Activated T-helper 17 cell treated with anti-CD3 and anti-CD28 coated beads, Interleukin-2, amount 50 U/mL, for 72 hours (primary cell): Measurements from ENCODE around the gene PRCP. TPM values are rescaled to one million over a fixed set of nuclear protein-coding genes. Genes with fewer than 3 reads are reported as not detected.

Experiments used
- ATAC-seq: fragments of 150-1000 bp; cut with Tn5 transposase; replicated peaks from 2 replicates; pipeline ENCODE4 v1.10.0; 2021; ENCODE audit warnings: mild to moderate bottlenecking, moderate library complexity
- H3K27ac Mint-ChIP-seq: one replicate; pipeline ENCODE4 v1.8.0; 2022; ENCODE audit warnings: mixed read lengths
- H3K27me3 Mint-ChIP-seq: one replicate; pipeline ENCODE4 v1.8.0; 2022; ENCODE audit warnings: mixed read lengths
- H3K36me3 Mint-ChIP-seq: one replicate; pipeline ENCODE4 v1.8.0; 2022; ENCODE audit warnings: low read depth, mild to moderate bottlenecking, mixed read lengths
- H3K4me1 Mint-ChIP-seq: one replicate; pipeline ENCODE4 v1.8.0; 2022; ENCODE audit warnings: mixed read lengths
- H3K4me3 Mint-ChIP-seq: one replicate; pipeline ENCODE4 v1.8.0; 2022; ENCODE audit warnings: mild to moderate bottlenecking, mixed read lengths
- H3K9me3 Mint-ChIP-seq: one replicate; pipeline ENCODE4 v1.8.0; 2022; ENCODE audit warnings: mixed read lengths
- total RNA-seq, 2 donors: library from RNA; stranded (reverse); gene quantifications; one replicate each; pipeline ENCODE4 v1.2.3, GENCODE V29; 2022

Gene PRCP
- total RNA-seq, 2 donors from 2014 or later: 20.9 to 26.9 TPM

DNA sequence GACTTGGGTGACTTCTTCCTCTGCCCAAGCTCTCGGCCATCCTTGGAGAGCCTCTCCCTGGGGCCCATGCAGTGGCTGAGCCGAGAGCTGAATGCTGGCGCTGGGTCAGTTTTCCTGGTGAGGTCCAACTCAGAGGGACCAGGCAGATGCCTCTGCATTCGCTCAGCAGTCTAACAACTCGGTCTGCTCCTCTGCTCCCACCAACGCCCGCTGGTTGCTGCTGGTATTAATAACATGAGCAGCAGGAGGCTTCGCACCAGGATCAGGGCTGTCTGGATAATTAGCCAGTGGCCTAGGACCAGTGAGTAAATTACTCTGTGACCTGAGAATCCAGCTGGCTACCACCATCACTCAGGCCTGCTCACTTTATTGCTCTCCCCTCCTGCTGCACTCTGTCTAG is 88.9 kb downstream of the PRCP start:
- Mint-ChIP-seq H3K27ac (no peak overlapping the region), H3K4me3 (no peak overlapping the region), H3K9me3 (no peaks in the 10 kb centered on the region), H3K4me1 (no peaks in the 10 kb centered on the region), H3K36me3 (no peaks in the 10 kb centered on the region), H3K27me3 (peaks cover 39% of the 10 kb centered on the region)
- ATAC-seq: no peak

DNA sequence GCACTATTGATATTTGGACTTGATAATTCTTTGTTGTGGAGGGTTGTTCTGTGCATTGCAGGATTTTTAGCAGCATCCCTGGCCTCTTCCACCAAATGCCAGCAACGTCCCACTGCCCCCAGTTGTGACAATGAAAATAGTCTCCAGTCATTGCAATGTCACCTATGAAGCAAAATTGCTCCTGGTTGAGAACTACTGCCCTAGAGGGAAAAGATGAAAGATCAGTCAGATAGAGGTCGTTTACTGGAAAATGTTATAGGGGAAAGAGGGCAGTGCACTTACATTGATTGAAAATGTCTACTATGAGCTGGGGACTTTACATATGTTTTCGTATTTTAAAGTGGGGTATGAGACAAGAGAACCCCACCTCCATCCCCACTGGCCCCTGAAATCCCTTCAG is 89.5 kb downstream of the PRCP start:
- H3K9me3 Mint-ChIP-seq: no peaks in the 10 kb centered on the region
- H3K27me3 Mint-ChIP-seq: peaks cover 45% of the 10 kb centered on the region
- H3K4me1 Mint-ChIP-seq: no peaks in the 10 kb centered on the region
- no peaks in the 10 kb centered on the region for H3K36me3 Mint-ChIP-seq
- ATAC-seq: no peak
- H3K27ac Mint-ChIP-seq: no peak overlapping the region
- H3K4me3 Mint-ChIP-seq: no peak overlapping the region

DNA sequence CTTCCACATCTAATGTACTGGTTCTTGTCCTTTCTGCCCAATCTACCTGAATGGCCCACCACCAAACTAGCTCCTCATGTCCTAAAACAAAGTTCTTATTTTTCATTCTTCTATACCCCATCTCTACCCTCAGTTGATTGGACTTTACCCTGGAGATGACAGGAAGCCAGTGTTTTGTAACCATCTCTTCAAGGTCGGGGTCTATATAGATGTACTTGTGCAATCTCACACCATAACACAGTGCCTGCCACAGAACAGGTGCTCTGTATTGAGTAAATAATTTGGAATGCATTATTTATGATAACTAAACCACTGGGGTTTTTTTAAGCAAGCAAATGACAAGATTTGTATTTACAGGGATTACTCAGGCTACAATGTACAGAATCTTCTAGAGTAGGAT is 89.9 kb downstream of the PRCP start:
- Mint-ChIP-seq H3K27me3 (peaks cover 44% of the 10 kb centered on the region), H3K27ac (no peak overlapping the region), H3K4me3 (no peak overlapping the region), H3K36me3 (no peaks in the 10 kb centered on the region), H3K9me3 (no peaks in the 10 kb centered on the region), H3K4me1 (no peaks in the 10 kb centered on the region)
- no peak for ATAC-seq

DNA sequence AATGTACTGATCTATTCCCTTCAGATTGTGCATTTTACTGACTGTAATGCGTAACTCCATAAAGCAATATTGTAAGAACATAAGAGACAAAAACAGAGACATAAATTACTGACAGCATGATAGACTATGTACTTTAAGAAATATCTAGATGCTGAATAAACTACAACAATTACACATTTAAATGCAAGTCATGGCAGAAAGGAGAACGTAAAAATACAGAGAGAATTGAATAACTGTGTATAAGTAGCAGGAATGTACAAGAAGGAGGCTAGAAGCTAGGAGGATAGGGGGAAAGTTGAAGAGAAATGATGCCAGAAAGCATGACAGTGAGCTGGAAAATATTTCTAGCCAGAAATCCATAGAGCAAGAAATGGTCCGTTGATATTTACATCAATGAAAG is 92.6 kb downstream of the PRCP start:
- H3K9me3 Mint-ChIP-seq: no peaks in the 10 kb centered on the region
- peaks cover 39% of the 10 kb centered on the region for H3K27me3 Mint-ChIP-seq
- no peaks in the 10 kb centered on the region for H3K36me3 Mint-ChIP-seq
- H3K4me3 Mint-ChIP-seq: no peak overlapping the region
- no peak for ATAC-seq
- no peaks in the 10 kb centered on the region for H3K4me1 Mint-ChIP-seq
- no peak overlapping the region for H3K27ac Mint-ChIP-seq

DNA sequence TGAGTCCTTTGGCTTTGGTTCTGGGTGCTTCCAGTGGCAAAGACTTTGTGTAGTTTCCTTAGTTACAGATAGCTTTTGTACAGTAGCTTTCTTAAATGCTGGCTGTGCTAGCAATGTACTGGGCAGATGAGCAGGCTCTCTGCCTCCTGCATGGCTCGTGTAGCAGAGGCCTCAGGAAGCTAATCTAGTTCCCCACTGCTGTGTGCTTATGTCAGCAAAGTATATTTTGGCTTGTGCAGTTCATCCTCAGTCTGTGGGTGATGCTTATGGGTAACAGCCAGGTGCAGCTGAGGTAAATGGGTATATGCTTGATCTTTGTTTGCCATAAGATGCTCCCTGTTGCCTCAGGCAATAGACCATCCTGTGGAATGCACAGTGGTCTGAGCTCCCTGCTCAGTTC is 97.5 kb downstream of the PRCP start:
- no peak overlapping the region for H3K27ac Mint-ChIP-seq
- peaks cover 47% of the 10 kb centered on the region for H3K27me3 Mint-ChIP-seq
- no peak overlapping the region for H3K4me3 Mint-ChIP-seq
- ATAC-seq: no peak
- no peaks in the 10 kb centered on the region for H3K36me3 Mint-ChIP-seq
- no peaks in the 10 kb centered on the region for H3K9me3 Mint-ChIP-seq
- H3K4me1 Mint-ChIP-seq: no peaks in the 10 kb centered on the region

DNA sequence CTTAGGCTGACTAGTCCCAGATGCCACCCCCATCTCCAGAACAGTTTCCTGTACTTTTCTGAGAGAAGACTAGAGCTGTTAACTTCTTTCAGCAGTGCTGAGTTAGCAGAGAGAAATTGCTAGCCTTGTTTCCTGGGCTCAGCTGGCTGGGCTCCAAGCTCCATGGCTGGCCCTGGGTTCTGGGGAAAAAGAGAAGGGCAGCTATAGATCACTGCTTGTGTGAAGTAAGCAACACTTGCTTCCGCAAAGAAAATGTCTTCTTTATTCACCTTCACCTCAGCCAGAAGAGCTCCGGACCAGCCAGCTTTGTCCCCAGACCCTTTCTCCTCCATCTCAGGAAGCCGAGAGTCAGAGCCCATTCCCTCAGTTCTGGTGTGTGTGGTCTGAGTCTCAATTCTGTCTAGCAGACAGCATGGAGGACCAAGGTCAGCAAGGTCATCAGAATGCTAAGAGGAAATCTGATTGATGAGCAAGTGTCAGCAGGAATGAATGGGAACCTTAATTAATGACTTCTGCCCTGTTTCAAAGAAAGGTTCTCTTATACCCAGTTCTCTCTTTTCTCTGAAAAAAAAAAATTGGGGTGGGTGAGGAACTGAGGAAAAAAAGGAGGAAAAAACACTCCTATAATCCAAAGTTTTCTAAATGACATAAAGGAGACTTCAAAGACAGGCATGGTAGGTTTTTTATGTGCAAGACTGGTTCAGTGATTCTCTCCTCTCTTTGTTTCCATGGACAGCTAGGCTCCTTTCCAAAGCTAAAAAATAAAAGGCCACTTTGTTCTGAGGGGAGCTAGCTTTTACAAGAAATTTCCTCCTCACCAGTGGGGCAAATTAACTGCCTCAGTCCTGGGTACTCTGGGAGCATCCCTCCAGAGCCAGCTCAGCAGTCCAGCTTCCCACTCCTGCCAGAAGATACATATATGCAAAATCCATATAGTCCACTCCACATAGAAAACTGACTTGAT is 103.0 kb downstream of the PRCP start:
- Mint-ChIP-seq H3K36me3 (no peaks in the 10 kb centered on the region), H3K4me3 (no peak overlapping the region), H3K9me3 (no peaks in the 10 kb centered on the region), H3K27me3 (peaks cover 21% of the 10 kb centered on the region), H3K4me1 (no peaks in the 10 kb centered on the region), H3K27ac (no peak overlapping the region)
- no peak for ATAC-seq

DNA sequence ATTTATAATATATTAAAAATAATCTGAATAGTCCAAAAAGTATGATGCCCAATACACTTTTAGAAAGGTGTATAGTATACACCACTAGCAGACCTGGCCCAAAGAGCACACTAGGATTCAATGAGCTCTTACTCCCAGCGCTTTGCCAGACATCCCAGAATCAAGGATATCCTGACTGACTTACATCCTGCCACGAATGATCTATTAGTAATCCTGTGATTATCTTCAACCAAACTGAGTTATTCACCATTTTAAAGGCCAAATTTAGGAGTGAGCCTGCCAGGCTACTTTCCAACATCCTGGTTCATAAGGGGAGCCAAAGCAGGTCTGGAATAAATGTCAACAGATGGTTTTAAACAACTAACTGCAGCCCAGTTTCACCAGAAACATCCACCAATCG is 105.7 kb downstream of the PRCP start:
- Mint-ChIP-seq H3K9me3 (no peaks in the 10 kb centered on the region), H3K27ac (no peak overlapping the region), H3K4me1 (no peaks in the 10 kb centered on the region), H3K36me3 (no peaks in the 10 kb centered on the region), H3K27me3 (peaks cover 5% of the 10 kb centered on the region), H3K4me3 (no peak overlapping the region)
- no peak for ATAC-seq

DNA sequence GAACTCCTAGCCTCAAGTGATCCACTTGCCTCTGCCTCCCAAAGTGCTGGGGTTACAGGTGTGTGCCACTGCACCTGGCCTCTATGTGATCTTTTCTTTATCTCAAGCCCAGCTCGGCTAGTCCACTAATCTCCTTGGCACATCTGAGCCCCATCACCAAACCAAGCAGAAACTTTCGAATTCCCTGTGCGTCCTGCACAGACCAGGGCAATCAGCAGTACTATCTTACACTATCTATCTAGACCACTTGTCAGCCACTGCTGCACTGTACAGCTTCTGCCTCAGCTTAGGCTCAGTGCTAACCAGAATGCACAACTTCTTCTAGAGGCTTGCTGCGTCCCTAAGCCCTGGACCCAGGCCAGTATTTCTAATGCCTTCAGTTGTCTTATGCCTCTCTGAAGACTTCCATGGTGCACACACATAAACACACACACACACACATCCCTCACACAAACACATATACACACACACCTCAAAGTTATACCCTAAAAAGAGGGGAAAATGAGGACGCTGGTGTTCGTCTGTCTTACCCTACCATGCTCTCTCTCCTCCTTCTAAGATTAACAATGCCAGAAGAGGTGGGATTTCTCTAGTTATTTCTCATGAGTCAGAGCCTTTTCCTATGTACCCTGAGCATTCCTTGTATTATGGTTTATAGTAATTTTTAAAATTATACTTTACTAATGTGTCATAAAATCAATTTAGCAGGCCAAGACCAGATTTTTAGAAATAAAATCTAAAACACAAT is 107.2 kb downstream of the PRCP start:
- H3K27me3 Mint-ChIP-seq: no peaks in the 10 kb centered on the region
- H3K27ac Mint-ChIP-seq: no peak overlapping the region
- no peaks in the 10 kb centered on the region for H3K36me3 Mint-ChIP-seq
- no peaks in the 10 kb centered on the region for H3K9me3 Mint-ChIP-seq
- H3K4me1 Mint-ChIP-seq: no peaks in the 10 kb centered on the region
- no peak for ATAC-seq
- no peak overlapping the region for H3K4me3 Mint-ChIP-seq

DNA sequence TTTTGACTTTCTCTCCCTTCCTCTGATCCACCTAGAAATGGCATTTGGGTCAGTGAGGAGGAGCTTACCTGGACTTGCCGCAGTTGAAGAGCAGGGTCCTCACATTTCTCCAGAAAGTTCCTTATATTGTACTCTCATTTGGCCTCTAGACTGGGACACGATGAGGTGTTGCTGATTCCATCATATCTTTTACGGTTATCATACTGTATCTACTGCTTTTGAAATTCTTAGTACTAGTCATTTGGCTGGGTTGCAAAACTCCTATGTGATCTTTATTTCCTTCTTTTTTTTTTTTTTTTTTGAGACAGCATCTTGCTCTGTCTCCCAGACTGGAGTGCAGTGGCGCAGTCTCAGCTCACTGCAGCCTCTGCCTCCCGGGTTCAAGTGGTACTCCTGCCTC is 107.9 kb downstream of the PRCP start:
- no peaks in the 10 kb centered on the region for H3K36me3 Mint-ChIP-seq
- no peaks in the 10 kb centered on the region for H3K4me1 Mint-ChIP-seq
- H3K4me3 Mint-ChIP-seq: no peak overlapping the region
- no peak for ATAC-seq
- H3K27me3 Mint-ChIP-seq: no peaks in the 10 kb centered on the region
- no peaks in the 10 kb centered on the region for H3K9me3 Mint-ChIP-seq
- no peak overlapping the region for H3K27ac Mint-ChIP-seq

DNA sequence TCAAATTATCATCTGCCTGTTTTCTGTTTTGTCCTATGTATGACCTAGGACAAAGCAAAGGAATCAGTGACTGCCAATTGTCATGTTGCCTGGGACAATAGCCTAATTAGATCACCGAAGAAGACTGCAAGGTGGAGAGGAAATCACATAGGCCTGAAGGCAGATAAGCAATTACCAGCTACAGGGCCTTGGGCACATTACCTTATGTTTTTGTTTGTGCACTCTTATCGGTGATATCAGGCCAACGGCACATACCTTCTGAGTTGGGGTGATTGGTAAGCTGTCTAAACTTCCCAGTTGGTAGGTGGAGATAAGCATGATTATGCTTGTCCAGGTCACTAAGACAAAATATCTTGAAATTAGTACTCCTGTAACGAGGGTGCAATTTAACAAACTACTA is 108.5 kb downstream of the PRCP start:
- H3K27ac Mint-ChIP-seq: no peak overlapping the region
- no peak overlapping the region for H3K4me3 Mint-ChIP-seq
- no peaks in the 10 kb centered on the region for H3K9me3 Mint-ChIP-seq
- H3K36me3 Mint-ChIP-seq: no peaks in the 10 kb centered on the region
- no peaks in the 10 kb centered on the region for H3K27me3 Mint-ChIP-seq
- no peaks in the 10 kb centered on the region for H3K4me1 Mint-ChIP-seq
- ATAC-seq: no peak

DNA sequence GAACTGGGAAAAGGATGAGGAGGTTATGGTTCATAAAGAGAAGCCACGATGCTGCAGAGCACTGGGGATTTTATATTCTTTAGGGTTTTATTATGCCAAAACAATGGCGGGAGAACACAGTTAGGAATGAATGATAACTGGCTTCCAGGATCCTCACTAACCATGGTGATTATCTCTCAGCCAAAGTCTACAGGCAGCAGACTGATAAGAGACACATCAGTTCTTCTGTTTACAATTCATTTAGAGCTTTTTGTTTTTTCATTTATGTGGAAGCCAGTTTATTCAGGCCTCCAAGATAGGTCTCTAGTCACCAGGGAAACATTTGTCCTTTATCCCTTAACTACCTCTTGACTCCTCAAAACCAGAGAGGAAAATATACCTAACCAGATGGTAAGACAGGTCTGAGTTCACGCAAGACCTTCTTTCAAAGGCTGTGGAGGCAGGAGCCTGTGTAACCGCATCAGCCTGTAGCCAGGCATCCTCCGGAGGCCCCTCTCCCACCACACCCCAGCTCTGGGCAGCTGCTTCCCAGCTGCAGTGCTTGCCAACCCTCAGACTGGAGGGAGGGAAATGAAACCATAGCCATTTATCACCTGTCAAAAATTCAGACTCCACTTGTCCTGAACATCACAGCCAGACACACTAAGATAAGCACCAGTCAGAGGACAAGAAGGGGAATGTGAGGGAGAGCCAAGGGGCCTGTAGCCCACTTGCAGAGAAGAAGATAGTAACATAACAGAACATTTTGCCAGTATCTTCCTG is 109.3 kb downstream of the PRCP start:
- Mint-ChIP-seq H3K27me3 (no peaks in the 10 kb centered on the region), H3K9me3 (no peaks in the 10 kb centered on the region), H3K27ac (no peak overlapping the region), H3K4me1 (no peaks in the 10 kb centered on the region), H3K36me3 (no peaks in the 10 kb centered on the region), H3K4me3 (no peak overlapping the region)
- no peak for ATAC-seq

DNA sequence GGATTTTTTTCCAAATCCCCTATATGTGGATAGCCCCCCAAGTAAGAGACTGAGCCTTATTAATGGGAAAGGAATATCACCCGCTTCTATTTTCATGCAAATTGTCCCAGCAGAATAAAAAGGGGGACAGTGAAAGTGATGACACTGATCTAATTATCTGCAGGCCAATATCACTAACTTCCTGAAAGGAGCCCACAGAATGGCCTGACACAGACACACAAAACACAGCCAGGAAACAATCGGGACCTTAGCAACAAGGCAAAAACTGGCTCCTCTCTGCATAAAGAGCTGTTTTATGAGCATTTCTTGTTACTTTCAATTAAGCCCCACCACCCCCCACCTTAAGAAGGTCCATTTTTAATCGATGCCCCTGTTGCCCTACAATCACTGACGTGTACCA is 112.2 kb downstream of the PRCP start:
- Mint-ChIP-seq H3K9me3 (no peaks in the 10 kb centered on the region), H3K4me3 (no peak overlapping the region), H3K27me3 (peaks cover 5% of the 10 kb centered on the region), H3K27ac (no peak overlapping the region), H3K36me3 (no peaks in the 10 kb centered on the region), H3K4me1 (no peaks in the 10 kb centered on the region)
- no peak for ATAC-seq

DNA sequence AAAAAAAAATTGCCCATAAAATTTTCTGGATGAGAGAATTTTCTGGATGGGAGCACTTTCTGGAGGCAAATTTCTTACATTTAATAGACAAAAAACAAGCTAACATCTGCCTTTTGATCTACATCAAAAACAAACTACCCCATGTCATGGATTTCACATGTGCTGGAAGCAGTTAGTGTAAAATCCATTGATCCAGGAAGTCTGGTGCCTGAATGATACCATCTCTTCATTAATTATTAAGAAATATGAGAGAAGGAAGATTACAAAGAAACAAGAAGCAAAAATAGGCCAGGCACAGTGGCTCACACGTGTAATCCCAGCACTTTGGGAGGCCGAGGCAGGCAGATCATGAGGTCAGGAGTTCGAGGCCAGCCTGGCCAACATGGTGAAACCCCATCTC is 113.4 kb downstream of the PRCP start:
- no peak for ATAC-seq
- H3K36me3 Mint-ChIP-seq: no peaks in the 10 kb centered on the region
- H3K27me3 Mint-ChIP-seq: peaks cover 5% of the 10 kb centered on the region
- H3K4me3 Mint-ChIP-seq: no peak overlapping the region
- H3K9me3 Mint-ChIP-seq: peaks cover 4% of the 10 kb centered on the region
- H3K27ac Mint-ChIP-seq: no peak overlapping the region
- H3K4me1 Mint-ChIP-seq: no peaks in the 10 kb centered on the region

DNA sequence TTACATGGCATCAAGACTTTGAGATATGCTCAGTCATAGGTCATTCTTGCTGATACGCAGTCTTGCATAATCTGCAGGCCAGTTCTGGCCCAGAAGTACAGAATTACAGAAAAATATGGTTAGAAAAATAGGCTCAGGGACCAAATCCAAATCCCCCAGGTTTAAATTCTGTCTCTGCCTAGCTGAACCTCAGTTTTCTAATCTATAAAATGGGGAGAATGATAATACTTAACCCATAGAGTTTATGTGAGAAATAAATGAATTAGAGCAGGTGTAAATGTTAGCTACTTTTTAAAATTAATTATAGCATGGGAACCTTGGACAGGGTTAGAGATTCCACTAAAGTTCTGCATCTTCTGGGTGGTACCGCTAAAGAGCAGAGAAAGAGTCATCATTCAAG is 114.2 kb downstream of the PRCP start:
- ATAC-seq: no peak
- Mint-ChIP-seq H3K27ac (no peak overlapping the region), H3K4me1 (no peaks in the 10 kb centered on the region), H3K4me3 (no peak overlapping the region), H3K9me3 (peaks cover 10% of the 10 kb centered on the region), H3K36me3 (no peaks in the 10 kb centered on the region), H3K27me3 (peaks cover 11% of the 10 kb centered on the region)
